ENCODE measurements around the gene PRPF19.

The PRPF19 gene

DNA sequence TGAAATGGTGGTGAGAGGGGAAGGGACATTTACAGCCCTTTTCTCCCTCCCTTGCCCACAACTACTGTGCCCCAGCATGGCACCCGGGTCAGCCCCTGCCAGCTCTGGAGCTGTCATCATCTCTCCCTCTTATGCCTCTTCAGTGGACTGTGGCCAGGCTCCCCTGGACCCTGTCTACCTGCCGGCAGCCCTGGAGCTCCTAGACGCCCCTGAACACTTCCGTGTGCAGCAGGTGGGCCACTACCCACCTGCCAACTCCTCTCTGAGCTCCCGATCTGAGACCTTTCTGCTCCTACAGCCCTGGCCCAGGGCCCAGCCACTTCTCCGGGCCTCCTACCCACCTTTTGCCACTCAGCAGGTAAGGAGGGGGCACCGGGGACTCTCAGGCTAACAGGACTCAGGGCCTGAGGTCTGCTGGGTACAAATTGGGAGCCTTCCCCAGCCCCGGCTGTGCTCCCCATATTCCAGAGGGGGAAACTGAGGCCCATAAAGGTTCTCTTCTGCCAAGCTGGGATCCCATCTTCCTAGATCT, 20.7 kb upstream of the PRPF19 start:
- TF ChIP-seq, protein P1, sequence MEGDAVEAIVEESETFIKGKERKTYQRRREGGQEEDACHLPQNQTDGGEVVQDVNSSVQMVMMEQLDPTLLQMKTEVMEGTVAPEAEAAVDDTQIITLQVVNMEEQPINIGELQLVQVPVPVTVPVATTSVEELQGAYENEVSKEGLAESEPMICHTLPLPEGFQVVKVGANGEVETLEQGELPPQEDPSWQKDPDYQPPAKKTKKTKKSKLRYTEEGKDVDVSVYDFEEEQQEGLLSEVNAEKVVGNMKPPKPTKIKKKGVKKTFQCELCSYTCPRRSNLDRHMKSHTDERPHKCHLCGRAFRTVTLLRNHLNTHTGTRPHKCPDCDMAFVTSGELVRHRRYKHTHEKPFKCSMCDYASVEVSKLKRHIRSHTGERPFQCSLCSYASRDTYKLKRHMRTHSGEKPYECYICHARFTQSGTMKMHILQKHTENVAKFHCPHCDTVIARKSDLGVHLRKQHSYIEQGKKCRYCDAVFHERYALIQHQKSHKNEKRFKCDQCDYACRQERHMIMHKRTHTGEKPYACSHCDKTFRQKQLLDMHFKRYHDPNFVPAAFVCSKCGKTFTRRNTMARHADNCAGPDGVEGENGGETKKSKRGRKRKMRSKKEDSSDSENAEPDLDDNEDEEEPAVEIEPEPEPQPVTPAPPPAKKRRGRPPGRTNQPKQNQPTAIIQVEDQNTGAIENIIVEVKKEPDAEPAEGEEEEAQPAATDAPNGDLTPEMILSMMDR (IDR thresholded peaks at IDR 0.05; ENCODE audit: low read depth, low read length), result no peak
- no peak overlapping the region for H3K4me3 ChIP-seq (ENCODE audit: low read depth, low read length)

DNA sequence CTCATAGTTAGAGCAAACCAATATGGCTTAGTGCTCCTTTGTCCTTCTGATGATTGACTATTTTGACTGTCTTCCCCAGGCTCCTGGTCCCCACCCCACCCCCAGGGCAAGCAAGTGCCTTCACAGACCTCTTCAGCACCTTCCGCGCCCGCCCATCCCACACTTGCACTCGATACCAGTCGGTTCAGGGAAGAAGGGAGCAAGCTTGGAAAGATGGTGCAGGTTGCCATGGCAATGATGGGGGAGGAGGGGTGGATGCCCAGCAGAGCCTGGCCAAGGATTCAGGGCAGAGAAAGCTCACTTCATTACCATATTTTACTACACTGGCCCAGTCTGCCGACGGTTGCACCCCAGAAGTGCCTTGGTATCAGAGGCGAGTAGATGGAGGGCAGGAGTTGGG, 20.1 kb upstream of the PRPF19 start:
- TF ChIP-seq, protein P1 (IDR thresholded peaks at IDR 0.05; ENCODE audit: low read depth, low read length), result no peak
- H3K4me3 ChIP-seq (ENCODE audit: low read depth, low read length), result no peak overlapping the region

DNA sequence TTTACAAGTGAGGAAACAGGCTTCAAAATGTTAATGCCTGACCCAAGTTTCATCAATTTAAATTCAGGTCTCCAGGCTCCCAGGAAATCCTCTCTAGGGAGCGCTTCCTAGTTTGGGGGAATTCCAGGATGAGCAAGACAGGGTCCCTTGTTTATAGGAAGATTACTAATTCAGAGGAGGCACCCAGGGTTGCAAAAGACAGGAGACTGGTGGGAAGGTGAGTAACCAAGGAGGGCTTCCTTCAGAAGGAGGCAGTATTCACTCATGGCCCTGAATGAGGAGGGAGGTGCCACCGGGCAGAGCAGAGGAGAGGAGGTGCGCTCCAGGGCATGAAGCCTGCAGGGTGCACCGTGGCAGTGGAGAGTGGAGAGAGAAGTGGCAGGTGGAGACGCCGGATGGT, 19.5 kb upstream of the PRPF19 start:
- H3K4me3 ChIP-seq (ENCODE audit: low read depth, low read length), result no peak overlapping the region; the same call in 1 of the 2 replicates
- TF ChIP-seq, protein P1 (IDR thresholded peaks at IDR 0.05; ENCODE audit: low read depth, low read length), result no peak

DNA sequence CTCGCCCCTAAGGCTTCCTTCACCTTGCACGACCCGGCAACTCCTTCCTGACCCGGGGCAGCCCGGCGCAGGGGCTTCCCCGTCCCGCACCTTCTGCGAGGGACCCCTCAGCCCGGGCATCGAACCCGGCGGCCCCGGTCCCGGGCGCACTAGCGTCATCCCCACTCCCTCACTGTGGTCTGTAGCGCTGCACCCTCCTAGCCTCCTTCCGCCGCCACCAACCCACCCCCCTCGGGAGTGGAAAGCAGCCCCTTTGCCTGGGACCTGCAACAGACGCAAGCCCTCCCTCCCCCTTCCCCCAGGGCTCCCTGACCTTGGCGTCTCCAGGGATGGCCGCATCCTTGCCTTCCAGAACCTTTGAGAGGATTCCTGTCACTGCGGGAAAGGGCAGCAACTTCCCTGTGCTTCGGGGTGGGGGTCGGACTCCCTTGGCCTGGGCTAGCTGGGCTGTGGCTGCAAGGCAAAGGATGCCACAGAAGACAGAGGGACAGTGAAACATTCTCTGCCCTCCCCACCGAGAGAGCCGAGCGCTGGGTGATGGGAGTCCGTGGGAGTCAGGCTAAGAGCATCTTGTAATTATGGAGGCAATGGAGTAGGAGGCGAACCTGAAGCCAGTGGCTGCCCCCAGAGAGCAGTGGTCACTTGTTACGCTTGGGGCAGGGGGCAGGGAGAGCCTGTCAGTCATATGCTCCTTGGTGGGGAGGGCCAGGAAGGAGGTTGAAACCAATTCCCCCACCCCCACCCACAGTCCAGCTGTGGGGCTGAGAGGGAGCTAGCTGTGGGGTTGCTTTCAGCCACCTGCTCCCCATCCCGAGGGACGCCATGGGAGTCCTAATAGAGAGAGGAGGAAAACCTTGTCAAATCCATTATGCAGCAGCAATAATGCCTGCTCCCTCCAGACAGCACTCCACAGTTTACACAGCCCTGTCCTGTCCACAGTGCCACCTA, 18.8 kb upstream of the PRPF19 start:
- peak overlapping the region; percentile 78 for H3K4me3 ChIP-seq (ENCODE audit: low read depth, low read length)
- TF ChIP-seq, protein P1 (IDR thresholded peaks at IDR 0.05; ENCODE audit: low read depth, low read length), result no peak

DNA sequence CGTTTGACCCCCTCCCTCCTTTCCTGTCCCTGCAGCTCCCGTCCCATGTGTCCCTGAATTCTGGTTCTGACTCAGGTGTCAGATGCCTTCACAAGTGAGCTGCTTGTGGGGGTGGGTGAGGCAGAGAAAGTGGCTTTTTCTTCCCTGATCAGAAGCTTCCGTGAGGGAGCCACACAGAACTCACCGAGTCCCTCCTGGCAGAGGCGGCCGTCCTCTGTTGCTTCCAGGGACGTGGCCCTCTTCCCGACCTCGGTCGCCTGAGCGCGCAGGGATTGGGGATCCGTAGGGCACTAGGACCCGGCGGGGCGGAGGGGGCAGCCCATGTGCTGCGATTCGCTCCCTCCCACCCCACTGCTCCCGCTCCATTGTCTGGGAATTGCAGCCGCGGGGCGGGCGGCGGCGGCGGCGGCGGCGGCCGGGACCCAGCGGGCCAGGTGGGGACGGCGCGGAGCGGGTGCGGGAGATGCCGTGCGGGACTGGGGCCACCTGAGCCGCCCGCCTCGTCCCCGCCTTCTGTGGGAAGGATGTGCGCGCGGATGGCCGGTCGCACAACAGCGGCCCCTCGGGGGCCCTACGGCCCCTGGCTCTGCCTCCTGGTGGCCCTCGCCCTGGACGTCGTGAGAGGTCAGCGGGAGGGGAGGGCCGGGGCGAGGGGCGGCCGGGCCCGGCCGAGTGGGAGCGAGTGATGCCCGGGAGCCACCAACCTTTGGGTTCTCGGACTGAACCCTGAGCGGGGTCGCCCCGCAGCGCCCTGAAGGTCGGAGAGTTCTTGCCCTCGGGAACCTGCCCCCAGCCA, 17.9 kb upstream of the PRPF19 start, which contains the start of gene TMEM132A:
Gene TMEM132A (plus strand): TSS at position 351 of the 796 bp plus-strand sequence. CDS start 174 bp downstream, at position 525.
- H3K4me3 ChIP-seq (ENCODE audit: low read depth, low read length), result peak within 1 kb of the TSS; percentile 78
- TF ChIP-seq, protein P1 (IDR thresholded peaks at IDR 0.05; ENCODE audit: low read depth, low read length), result no peak

DNA sequence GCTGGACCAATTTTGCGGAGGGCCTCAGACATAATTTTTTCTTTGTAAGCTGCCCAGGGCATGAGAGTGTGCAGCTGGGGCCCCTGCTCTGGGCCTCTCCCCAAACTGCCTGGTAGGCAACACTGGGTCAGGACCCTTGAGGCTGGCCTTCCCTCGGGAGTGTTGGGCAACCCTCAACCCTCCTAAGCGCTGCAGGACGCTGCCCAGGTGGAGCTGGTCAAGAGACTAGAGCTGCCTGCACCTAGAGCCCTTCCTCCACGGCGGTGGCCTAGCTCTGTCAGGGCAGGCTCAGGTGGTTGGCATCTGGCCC, 17.4 kb upstream of the PRPF19 start:
- peak overlapping the region; percentile 78 for H3K4me3 ChIP-seq (ENCODE audit: low read depth, low read length)
- TF ChIP-seq, protein P1 (IDR thresholded peaks at IDR 0.05; ENCODE audit: low read depth, low read length), result no peak

All from WI38 (cell line).